HG03108 (cell line): ENCODE data around the gene OVCA2.
"Not testable (repeated sequence)": the region's sequence is repeated elsewhere in the genome, so short reads cannot be mapped to it uniquely, and the experiment has no call there.

Source experiments
- ATAC-seq: cut with Tn5 transposase; IDR thresholded peaks from one replicate; pipeline ENCODE4 v1.9.1; 2021; ENCODE audit warnings: moderate library complexity; ENCODE audit not compliant: unreplicated experiment

OVCA2 gene

GRCh38 chr17:2013220-2013993 is 28.4 kb upstream of the OVCA2 start:
- not testable (repeated sequence) for ATAC-seq

GRCh38 chr17:2013994-2014317 is 27.9 kb upstream of the OVCA2 start:
- no peak for ATAC-seq

DNA sequence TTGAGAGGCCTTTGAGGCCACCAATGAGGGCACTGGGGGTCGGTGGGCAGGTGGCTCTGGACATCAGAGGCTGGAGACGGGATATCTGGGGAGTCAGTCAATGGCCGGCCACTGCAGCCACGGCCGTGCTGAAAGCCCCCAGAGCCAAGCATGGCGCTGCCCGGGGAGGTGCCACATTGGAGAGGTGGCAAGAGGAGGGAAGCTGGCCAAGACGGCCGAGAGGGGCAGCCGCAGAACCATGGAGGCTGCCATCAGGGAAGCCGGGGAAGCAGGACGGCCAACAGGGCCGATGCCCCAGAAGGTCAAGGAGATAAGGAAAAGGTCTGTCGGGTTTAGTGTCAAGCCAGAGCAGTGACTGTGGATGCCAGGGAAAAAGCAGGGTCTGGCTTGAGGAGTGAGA is 26.5 kb upstream of the OVCA2 start:
- no peak for ATAC-seq

- ATAC-seq = no peak
Observed at GRCh38 chr17:2016494-2016893, 25.3 kb upstream of the OVCA2 start.

DNA sequence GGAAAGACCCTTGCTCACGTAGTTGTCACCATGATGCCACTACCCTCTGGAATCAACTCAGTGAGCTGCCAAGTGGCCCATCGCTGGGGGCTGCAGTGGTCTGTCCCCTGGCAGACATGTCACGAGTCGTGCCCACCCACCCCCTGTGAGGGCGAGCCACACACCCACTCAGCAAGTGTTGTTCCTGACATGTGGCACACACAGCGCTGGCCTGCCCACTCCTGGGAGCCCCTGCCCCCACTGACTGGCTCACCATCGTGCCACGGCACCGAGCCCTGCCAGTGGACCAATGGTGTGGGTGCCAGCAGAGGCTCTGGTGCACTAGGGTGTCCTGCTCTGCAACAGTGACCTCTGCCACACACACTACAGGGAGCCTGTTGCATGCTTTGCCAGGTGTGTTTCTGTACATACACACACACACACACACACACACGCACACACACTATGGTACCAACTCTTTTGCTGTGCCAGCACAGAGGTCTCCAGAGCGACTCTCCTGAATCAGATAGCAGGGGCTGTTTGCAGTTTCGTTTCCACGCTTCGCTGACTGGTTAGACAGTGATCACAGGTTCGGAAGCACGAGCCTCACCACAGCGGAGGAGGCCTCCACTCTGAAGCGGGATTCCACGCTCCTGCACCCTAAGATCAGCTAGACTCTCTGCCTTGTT is 24.4 kb upstream of the OVCA2 start:
- ATAC-seq = no peak

DNA sequence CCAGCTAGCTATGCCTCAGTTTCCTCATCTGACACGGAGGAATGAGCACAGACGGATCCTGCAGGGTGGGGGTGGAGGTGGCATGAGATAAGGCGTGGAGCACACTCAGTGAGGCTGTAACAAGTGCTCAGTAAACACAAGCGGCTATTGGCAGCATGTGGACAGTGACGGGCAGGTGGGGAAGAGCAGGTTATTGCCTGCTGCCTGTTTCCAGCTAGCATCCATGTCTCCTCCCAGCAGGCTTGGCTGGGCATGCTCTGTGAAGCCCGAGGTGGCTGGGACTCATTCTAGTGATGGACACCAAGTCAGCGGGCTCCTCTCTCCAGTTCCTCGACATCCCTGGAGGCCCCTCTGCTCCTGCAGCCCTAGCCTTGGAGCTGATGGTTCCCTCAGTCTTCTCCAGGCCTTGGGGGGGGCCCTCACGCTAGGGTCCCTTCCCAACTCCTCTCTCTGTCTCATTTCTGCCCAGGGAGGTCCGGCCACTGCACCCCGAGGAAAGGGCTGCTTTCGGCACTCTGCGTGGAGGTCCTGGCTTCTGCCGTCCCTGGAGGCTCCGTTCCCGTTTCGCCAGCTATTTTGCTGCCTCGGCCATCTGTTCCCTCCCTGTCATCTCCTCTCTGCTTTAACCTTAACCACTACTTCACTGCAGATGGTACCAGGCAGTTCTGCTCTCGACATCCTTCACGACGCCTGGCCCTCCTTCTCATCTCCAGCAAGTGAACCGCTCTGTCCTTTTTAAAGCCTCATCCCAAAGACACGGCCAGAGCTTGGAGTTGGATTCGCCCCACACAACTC is 22.9 kb upstream of the OVCA2 start:
- no peak for ATAC-seq

DNA sequence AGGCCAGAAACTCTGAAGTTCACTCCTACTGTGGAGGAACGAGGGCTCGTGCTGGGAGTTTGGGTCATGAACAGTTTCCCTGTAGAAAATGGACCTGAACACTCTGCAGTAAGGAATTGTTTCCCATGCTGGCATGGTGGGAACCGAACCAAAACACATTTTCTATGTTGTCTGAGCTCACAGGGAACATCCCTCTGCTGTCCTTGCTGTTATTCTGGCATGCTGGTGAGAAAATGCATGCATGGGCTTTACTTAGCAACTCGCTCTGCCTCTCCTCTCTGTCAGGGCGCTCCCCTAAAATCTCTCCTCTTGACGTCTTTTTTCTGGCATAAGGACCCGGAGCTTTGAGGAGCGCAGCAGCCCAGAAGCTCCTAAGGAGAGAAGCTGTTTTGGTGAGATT is 22.1 kb upstream of the OVCA2 start:
- ATAC-seq = no peak

DNA sequence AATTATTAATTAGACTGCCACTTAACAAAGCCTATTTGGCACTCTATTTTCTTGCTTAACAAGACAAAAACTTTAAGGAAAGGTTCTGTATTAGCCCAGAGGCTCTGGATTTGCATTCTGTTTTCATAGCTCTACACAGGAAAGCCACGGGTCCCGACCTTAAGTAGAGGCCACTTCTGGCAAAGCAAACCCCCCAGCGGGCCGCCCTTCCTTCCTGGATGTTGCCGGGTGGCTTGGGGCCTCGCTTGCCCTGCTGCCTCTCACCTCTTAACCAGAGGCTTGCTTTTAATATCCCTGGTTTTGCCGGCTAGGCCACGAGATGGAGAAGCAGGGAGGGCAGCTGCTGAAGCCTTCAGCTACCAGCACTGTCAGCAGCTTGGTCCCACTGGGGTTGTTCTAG is 21.1 kb upstream of the OVCA2 start:
- ATAC-seq = no peak

- no peak for ATAC-seq
Observed at GRCh38 chr17:2022647-2023240, 19.1 kb upstream of the OVCA2 start.

DNA sequence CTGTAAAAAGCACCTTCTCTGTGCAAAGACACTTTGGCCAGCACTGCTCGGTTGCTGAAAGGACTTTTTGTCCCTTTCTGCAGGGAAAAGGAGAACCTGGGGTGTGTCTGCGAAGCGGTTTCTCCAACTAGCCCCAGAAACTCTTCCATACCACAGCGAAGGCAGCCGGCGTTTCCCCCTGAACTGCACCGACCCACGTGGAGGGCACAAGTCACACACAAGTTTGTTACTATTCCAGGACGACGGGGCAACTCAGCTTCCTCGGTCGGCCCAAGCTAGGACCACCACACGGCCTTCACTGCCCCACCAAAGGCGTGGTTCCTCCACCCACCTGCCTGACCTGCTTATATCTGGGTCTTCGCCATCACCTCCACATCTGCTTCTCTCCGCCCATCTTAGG is 18.6 kb upstream of the OVCA2 start:
- ATAC-seq = no peak

- ATAC-seq = no peak
Observed at GRCh38 chr17:2023692-2024571, 17.9 kb upstream of the OVCA2 start.

DNA sequence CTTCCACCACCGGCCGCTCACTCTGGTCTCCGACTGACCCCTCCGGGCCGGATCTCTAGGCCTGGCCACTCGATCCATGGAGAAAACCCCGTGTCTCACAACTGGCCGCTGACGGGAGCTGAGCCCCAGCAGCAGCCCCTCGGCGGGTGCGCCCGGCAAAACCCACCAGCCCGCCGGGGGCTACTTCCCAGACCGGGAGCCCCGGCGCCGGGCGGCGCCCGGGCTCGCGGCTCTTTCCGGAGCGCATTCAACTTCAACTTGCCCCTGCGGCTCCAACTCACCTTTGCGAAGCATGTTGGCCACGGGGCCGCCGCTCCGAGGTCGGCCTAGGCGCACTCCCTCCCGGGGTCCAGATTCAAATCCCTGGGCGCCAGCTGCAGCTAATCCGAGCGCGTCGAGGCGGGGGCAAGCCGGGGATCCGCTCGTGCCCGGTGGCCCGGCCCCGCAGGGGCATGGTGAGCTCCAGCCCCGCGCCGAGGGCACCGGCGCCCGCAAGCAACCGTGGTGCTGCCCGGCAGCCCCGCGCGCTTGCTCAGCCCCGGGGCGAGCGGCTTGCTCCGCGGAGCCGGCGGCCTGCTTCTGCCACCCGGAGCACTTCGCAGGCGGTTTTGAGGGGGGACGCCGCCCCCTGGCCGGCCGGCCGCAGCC is 17.1 kb upstream of the OVCA2 start:
- ATAC-seq = no peak

DNA sequence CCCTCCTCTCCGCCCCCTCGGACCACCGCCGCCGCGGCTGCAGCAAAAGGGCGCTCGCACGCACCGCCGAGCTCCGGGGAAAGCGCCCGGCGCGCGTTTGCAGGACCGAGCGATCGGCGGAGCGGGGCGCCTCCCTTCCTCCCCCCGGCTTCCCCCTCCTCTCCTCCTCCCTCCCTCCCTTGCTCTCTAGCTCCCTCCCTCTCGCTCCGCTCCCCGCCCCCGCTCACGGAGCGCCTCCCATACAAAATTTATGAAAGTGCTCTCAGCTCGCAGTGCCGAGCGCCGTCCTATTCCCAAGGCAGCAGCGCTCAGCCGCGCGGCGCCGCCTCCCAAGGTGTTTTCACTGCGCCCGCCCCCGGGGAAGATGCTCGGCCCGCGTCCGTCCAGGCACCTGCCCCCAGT is 16.6 kb upstream of the OVCA2 start, which contains the start of gene RTN4RL1:
RTN4RL1 (minus strand) TSS at position 115 of the 402 bp plus-strand sequence. CDS start 469 bp downstream, outside the sequence.
- ATAC-seq = no peak

DNA sequence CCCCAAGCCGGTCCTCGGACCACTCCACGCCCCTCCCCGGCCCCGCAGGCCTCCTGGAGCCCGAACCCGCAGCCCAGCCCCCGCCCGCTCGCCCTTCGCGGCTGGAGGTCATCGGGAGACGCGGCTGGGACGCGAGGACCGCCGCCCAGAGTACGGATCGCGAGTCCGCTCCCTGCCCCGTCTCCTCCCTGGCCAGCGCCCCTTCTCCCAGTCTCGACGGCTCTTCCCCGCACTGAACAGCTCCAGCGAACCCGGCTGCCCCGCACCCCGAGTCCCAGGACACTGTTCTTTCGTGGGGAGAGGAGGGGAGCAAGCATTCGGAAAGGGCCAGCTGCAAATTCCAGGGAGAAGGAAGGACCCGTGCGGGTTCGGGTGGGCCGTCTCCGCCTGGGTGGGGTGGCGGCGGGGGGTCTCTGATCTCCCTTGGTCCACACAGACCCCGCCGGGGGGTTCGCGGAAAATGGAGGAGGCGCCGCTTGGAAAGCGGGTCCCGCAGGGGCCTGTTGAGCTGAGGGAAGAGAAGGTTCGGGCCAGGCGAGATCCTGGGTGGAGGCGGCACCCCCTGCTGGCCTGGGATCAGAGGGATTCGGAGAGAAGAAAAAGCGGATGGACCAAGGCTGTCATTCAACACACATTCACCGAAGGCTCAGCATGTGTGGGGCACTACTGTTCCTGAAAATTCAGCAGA is 16.1 kb upstream of the OVCA2 start:
- ATAC-seq = no peak

DNA sequence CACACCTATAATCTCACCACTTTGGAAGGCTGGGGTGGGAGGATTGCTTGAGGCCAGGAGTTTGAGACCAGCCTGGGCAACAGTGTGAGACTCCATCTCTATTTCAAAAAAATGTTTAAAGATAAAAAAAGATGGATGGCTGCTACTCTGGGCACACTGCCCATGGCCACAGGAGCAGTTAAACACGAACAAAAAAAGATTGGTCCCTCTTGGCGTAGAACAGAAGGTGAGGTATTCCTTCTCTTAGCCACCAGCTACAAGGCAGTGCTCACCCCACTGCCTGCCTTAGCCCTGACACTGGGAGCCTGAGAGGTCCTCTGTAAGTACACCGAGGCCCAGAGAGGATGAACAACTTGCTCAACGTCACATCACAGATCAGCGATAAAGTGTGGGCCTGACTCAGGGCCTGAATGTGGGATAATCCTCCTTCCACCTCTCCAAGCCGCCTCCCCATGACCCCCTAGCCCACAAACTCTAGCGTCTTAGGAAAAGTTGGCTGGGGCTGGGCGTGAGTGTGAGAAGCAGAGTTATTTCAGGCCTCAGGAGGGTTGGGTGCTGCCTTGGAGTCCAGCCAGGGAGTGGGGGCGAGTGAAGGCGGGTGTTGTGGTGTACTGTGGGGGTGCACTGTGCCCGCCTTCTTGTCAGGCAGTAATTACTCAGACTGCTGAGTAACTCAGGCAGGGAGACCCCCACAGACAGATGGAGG is 14.1 kb upstream of the OVCA2 start:
- ATAC-seq = no peak

DNA sequence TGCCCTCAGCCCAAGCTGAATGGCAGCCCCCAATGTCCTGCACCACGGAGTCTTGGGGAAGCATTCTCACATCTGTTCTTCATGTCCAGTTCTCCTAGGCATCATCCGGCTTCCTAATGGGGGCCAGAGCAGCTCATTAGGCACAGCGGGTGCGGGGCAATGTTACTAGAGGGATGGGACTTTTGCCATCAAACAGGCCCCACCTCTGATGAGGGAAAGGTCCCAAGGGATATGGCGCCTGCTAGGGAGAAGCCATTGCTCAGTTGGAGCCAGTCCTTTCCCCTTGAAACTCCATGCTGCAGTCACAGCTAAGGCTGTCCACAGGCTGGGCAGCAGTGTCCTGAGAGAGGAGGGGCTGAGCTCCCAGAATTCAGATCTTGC is 13.6 kb upstream of the OVCA2 start:
- no peak for ATAC-seq

DNA sequence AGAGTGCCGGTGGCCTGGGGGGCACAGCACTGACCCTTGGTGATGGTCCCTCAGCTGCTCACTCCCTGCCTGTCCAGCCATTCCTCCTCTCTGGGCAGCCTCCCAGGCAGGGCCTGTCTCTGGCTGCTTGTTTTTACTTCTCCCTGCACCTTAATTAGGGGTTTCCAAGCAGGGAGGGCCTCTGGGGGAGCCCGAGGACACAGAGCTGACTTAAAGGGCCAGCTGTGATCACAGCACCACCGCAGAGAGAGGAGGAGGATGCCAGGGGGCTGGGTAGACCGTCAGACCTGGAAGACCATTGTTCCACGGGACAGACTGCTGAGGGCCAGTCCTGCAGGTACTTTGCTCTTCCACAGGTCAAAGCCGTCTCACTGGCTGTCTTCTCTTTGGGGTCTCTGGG is 13.1 kb upstream of the OVCA2 start:
- ATAC-seq = no peak

GRCh38 chr17:2029911-2030778 is 11.7 kb upstream of the OVCA2 start, which contains the start of gene DPH1:
Gene DPH1 (plus strand): TSS chr17:2030153. CDS start chr17:2030170, 17 bp downstream.
- ATAC-seq = peak; percentile 71
